ENCODE results near the gene MEGF11.

Gene MEGF11

GRCh38 chr15:66124651-66125050, 128.9 kb downstream of the MEGF11 start:
- H3K4me3 Mint-ChIP-seq: no peak overlapping the region
- peaks cover 7% of the 10 kb centered on the region for H3K27me3 Mint-ChIP-seq
- DNase-seq: no peak
- H3K4me1 Mint-ChIP-seq: no peaks in the 10 kb centered on the region
- no peak overlapping the region for H3K27ac Mint-ChIP-seq
- H3K9me3 Mint-ChIP-seq: no peaks in the 10 kb centered on the region
- no peak for ATAC-seq

GRCh38 chr15:66123799-66124198, 129.8 kb downstream of the MEGF11 start:
- Mint-ChIP-seq H3K27ac (no peak overlapping the region), H3K27me3 (peaks cover 7% of the 10 kb centered on the region), H3K4me3 (no peak overlapping the region), H3K9me3 (no peaks in the 10 kb centered on the region), H3K4me1 (no peaks in the 10 kb centered on the region)
- no peak for ATAC-seq
- no peak for DNase-seq

- H3K9me3 Mint-ChIP-seq: no peaks in the 10 kb centered on the region
- H3K27ac Mint-ChIP-seq: no peak overlapping the region
- H3K4me1 Mint-ChIP-seq: no peaks in the 10 kb centered on the region
- ATAC-seq: no peak
- H3K4me3 Mint-ChIP-seq: no peak overlapping the region
- no peak for DNase-seq
- no peaks in the 10 kb centered on the region for H3K27me3 Mint-ChIP-seq
These were observed 133.1 kb downstream of the MEGF11 start for GRCh38 chr15:66120422-66120821.

- H3K9me3 Mint-ChIP-seq: no peaks in the 10 kb centered on the region
- no peak overlapping the region for H3K27ac Mint-ChIP-seq
These were observed 135.7 kb downstream of the MEGF11 start for GRCh38 chr15:66117841-66118240.

GRCh38 chr15:66115568-66116206, 137.9 kb downstream of the MEGF11 start:
- no peaks in the 10 kb centered on the region for H3K4me1 Mint-ChIP-seq
- H3K27ac Mint-ChIP-seq: peak overlapping the region in 1 of 2 donors; percentile 3
- H3K9me3 Mint-ChIP-seq: no peaks in the 10 kb centered on the region
- ATAC-seq (peak; percentile 31), DNase-seq (no peak)
- no peak overlapping the region for H3K4me3 Mint-ChIP-seq
- no peaks in the 10 kb centered on the region for H3K27me3 Mint-ChIP-seq

More at GRCh38 chr15:66117841-66118240, 135.7 kb downstream of the MEGF11 start:
- DNase-seq (no peak), ATAC-seq (no peak)
- H3K27me3 Mint-ChIP-seq: no peaks in the 10 kb centered on the region
- H3K4me3 Mint-ChIP-seq: no peak overlapping the region
- H3K4me1 Mint-ChIP-seq: no peaks in the 10 kb centered on the region

DNA sequence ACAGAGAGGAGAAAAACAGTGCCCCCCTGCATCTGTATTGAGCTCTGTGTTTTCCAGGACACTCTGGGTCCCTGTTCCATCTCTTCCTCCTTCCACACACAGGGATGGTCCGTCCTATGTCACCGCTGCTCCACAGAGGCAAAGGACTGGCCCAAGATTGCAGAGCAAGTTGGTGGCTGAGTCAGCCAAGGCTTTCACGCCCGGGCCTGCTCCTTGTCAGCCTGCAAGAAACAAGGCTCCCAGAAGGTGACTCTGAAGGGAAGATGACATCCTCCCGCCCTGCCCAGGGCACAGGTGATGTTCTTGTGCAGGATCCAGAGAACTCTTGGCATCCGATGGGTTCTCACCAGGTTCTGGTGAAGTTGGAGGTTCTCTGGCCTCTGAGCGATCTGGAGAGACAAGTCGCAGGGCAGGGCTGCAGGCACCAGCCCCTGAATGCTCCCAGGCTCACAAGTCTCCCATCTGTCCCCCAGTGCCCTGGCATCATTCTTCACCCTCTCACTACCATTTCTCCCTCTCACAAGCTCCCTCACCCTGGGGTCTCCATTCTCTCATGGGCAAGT, 138.6 kb downstream of the MEGF11 start:
- Mint-ChIP-seq H3K27me3 (peaks cover under 1% of the 10 kb centered on the region), H3K4me1 (no peaks in the 10 kb centered on the region), H3K9me3 (no peaks in the 10 kb centered on the region), H3K4me3 (no peak overlapping the region), H3K27ac (no peak overlapping the region)
- ATAC-seq: no peak
- no peak for DNase-seq

DNA sequence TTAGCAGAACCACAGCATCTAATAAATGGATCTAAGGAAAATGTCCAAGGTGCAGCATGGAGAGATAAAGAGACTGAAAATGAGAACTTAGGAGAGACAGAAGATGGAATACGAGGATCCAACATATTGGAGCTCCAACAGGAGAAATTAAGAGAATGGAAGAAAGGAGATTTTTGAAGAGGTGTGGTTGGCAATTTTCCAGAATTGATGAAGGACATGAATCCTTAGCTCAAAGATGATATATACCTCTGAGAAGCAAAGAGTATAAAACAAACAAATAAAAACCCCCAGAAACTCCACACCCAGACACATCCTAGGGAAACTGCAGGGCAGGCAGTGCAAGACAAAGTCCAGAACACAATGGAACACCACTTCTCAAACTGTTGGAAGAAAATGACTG, 141.2 kb downstream of the MEGF11 start:
- H3K27ac Mint-ChIP-seq: no peak overlapping the region
- H3K9me3 Mint-ChIP-seq: no peaks in the 10 kb centered on the region
- H3K4me3 Mint-ChIP-seq: no peak overlapping the region
- H3K4me1 Mint-ChIP-seq: no peaks in the 10 kb centered on the region
- ATAC-seq (no peak), DNase-seq (no peak)
- peaks cover 20% of the 10 kb centered on the region for H3K27me3 Mint-ChIP-seq

GRCh38 chr15:66111363-66111762, 142.2 kb downstream of the MEGF11 start:
- no peak overlapping the region for H3K4me3 Mint-ChIP-seq
- H3K27me3 Mint-ChIP-seq: peaks cover 28% of the 10 kb centered on the region

DNA sequence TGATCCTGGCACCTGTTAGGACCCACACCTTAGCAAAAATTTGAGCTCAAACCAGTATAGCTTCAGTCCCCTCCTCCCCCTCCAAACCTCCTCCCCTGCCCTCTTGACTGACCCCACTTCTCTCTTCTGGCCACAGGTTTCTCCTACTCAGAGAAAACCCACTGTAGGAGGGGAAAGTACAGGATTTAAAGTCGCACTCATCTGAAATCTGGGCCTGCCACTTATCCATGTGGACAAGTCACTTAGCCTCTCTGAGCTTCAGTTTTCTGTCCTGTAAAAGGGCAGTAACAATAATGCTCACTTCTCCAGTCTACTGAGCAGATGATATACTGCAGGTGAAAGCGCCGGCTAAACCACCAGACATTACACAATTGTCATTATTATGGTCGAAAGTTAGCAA, 142.7 kb downstream of the MEGF11 start:
- H3K9me3 Mint-ChIP-seq: no peaks in the 10 kb centered on the region
- no peak overlapping the region for H3K27ac Mint-ChIP-seq
- H3K4me1 Mint-ChIP-seq: no peaks in the 10 kb centered on the region
- H3K27me3 Mint-ChIP-seq: peaks cover 33% of the 10 kb centered on the region
- ATAC-seq (no peak), DNase-seq (no peak)
- H3K4me3 Mint-ChIP-seq: no peak overlapping the region

More at GRCh38 chr15:66111363-66111762, 142.2 kb downstream of the MEGF11 start:
- no peak for ATAC-seq
- Mint-ChIP-seq H3K9me3 (no peaks in the 10 kb centered on the region), H3K4me1 (no peaks in the 10 kb centered on the region), H3K27ac (no peak overlapping the region)
- no peak for DNase-seq

DNA sequence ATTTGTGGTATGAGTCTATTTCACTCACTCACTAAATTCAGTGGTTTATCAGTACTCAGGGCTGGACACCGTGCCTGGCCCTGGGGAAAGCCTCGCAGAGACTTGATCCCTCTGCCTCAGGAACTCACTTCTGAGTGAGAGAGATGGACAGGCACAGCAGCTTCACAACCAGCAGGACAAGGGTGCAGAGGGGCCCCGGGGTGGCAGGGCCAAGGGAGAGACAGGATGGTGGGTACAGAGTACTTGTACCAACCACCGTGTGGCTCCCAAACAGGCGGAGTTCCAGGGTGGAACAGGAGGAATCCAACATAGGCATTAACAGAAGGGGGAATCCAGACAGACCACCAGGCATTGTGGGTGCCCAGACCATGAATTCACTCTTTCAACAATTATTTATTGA, 143.7 kb downstream of the MEGF11 start:
- H3K27me3 Mint-ChIP-seq: peaks cover 39% of the 10 kb centered on the region
- H3K27ac Mint-ChIP-seq: no peak overlapping the region
- H3K9me3 Mint-ChIP-seq: no peaks in the 10 kb centered on the region
- no peak for DNase-seq
- H3K4me1 Mint-ChIP-seq: no peaks in the 10 kb centered on the region
- H3K4me3 Mint-ChIP-seq: no peak overlapping the region
- ATAC-seq: no peak

DNA sequence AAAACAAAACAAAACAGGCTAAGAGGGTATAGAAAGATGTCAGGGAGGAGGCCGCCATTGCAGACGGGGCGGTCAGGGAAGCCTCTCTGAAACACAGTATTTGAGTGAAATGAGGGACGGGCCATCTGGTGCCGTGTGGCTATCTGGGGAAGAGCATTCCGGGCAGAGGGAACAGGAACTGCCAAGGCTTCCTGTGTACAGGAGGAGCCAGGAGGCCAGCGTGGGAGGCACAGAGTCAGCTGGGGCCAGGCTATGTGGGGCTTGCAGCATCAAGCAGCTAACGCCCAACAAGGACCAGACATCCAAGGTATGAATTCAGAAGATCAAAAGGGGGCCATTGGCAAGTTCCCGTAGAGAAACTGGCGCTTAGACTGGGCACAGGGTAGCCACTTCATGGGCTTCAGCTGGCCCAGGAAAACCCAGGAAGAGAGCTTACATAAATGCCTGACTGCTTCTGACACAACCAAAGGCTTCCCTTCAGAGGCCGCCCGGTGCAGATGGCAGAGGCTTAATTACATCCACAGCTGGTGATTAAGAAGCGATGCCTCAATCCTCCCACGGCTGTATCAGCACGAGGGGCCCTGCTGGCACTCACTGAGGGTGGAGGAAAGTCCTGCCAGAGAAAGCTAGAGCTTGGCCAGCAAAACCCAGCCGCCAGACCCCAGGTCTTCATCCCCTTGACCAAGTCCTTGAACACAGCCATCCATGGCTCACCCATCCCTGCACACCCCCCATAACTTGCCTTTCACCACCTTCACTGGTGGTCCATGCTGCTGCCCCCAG, 144.9 kb downstream of the MEGF11 start:
- DNase-seq (no peak), ATAC-seq (no peak)
- H3K9me3 Mint-ChIP-seq: no peaks in the 10 kb centered on the region
- no peak overlapping the region for H3K4me3 Mint-ChIP-seq
- H3K4me1 Mint-ChIP-seq: no peaks in the 10 kb centered on the region
- H3K27ac Mint-ChIP-seq: peak overlapping the region in 1 of 2 donors; percentile 37
- H3K27me3 Mint-ChIP-seq: peaks cover 47% of the 10 kb centered on the region

GRCh38 chr15:66107070-66107469, 146.5 kb downstream of the MEGF11 start:
- no peak for DNase-seq
- Mint-ChIP-seq H3K27ac (no peak overlapping the region), H3K9me3 (no peaks in the 10 kb centered on the region), H3K4me1 (no peaks in the 10 kb centered on the region), H3K27me3 (peaks cover 47% of the 10 kb centered on the region), H3K4me3 (no peak overlapping the region)
- ATAC-seq: no peak

DNA sequence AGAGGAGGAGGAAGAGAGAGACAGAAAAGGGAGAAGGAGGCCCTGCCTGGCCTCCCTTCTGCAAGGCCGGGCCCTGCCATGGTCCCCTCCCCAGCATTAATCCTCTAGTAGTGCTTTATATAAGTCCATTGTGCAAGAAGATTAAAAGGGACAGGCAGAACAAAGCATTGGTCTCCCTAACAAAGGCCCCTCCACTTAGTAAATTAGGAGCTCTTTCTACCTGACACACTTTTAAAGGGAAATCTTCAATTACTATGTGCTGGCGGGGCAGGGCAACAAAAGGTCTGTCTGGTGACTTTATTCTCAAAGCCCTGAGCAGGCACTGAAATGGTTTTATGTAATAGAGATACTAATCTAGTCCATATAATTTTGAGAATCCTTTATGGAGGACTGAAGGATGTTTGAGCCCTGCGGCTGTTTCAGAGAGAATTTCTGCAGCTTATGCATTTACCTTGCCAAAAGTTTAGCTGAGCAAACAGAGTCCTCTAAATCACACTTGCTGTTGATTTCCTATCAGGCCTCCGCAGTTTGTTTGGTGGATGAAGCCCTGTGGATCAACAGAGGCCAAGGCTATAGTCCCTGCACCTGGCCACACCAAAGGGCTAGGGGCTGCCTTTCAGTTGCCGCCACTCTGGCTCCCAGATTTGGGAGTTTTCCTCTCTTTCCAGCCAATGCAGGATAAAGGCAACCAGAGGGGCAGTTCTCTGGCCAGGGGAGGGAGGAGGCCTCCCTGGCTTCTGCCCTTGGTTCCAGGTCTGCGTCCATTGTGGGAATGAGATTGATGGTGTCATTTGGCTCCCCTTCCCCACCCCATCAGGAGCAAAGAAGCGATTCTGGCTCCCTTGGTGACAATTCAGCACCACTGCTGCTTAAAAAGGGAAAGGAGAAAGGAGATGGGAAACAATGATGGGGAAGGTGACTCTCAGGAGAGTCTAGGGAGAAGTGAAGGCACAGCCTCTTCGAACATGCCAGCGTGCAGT, 148.0 kb downstream of the MEGF11 start:
- Mint-ChIP-seq H3K4me3 (no peak overlapping the region), H3K27me3 (peaks cover 47% of the 10 kb centered on the region), H3K27ac (peak overlapping the region in 1 of 2 donors; percentile 3), H3K9me3 (no peaks in the 10 kb centered on the region), H3K4me1 (no peaks in the 10 kb centered on the region)
- ATAC-seq (no peak), DNase-seq (no peak)

DNA sequence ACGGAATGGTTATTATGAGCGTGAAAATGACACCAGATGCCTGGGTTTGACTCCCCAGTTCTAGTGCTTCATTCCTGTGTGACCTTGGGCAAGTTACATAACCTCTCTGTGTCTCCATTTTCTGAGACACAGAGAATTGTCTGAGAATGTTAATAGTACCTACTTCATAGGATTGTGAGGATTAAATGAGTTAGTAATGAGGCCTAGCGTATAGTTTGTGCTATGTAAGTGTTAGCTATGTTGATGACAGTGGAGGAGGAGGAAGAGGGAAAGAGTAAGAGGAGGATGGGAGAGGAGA, 150.3 kb downstream of the MEGF11 start:
- H3K27me3 Mint-ChIP-seq: peaks cover 33% of the 10 kb centered on the region
- no peak overlapping the region for H3K27ac Mint-ChIP-seq
- H3K9me3 Mint-ChIP-seq: no peaks in the 10 kb centered on the region
- no peak for ATAC-seq
- no peak overlapping the region for H3K4me3 Mint-ChIP-seq
- no peak for DNase-seq
- no peaks in the 10 kb centered on the region for H3K4me1 Mint-ChIP-seq

DNA sequence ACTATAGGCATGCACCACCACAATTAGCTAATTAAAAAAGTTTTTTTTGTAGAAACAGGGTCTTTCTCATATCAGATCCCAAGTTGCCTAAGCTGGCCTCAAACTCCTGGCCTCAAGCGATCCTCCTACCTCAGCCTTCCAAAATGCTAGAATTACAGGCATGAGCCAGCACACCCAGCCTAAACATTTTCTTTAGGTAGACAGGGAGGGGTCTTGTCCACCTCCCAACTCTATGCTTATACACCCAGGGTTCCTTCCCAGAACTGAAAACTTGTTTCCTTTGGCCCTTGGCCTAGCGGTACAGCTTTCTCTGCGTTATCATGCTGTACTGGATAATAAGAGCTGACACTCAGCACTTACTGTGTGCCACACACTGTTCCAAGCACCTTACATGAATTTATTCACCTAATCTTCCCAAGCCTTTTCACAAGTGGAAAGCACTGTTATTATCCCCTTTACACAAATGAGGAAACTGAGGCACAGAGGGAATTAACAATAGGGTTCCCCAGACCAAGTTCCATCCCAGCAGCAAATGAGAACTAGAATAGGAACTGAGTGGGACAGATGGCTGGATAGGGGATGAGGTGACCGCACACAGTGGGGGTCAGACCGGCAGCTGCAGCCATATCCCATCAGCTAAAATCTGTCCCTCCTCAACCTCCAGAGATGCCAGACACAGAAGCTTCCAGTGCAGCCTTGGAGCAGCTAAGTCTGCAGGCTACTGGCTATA, 150.8 kb downstream of the MEGF11 start:
- H3K27me3 Mint-ChIP-seq: peaks cover 28% of the 10 kb centered on the region
- ATAC-seq: no peak
- no peak for DNase-seq
- H3K27ac Mint-ChIP-seq: no peak overlapping the region
- H3K4me1 Mint-ChIP-seq: no peaks in the 10 kb centered on the region
- H3K9me3 Mint-ChIP-seq: no peaks in the 10 kb centered on the region
- no peak overlapping the region for H3K4me3 Mint-ChIP-seq

Data from stimulated activated naive CD8-positive, alpha-beta T cell treated with anti-CD3 and anti-CD28 coated beads, Interleukin-15, amount 100 ng/mL, for 72 hours (primary cell).